Smooth muscle cell (in vitro differentiated cells): ENCODE data around the gene AGK. TPM values are rescaled to one million over a fixed set of nuclear protein-coding genes. Genes with fewer than 3 reads are reported as not detected.

Source experiments
- DNase-seq: peaks from one replicate; lab custom pipeline; 2025; ENCODE audit not compliant: unreplicated experiment; lab: John Stamatoyannopoulos, UW
- H2AFZ ChIP-seq: fragments of 200-600 bp; sonication (generic); 2 replicates; pipeline ENCODE4 v1.6.0; 2016; ENCODE audit warnings: antibody characterized with exemption, low read depth, mild to moderate bottlenecking
- H3F3A ChIP-seq: fragments of 200-600 bp; sonication (generic); 2 replicates; pipeline ENCODE4 v1.6.0; 2017; ENCODE audit warnings: antibody characterized with exemption, low read depth
- H3K27ac ChIP-seq: fragments of 200-600 bp; sonication (generic); 2 replicates; pipeline ENCODE4 v1.5.1; 2016; ENCODE audit warnings: low read depth, mild to moderate bottlenecking
- H3K27me3 ChIP-seq: fragments of 200-600 bp; sonication (generic); 2 replicates; pipeline ENCODE4 v1.6.1; 2016; ENCODE audit warnings: low read depth, mild to moderate bottlenecking
- H3K36me3 ChIP-seq: fragments of 200-600 bp; sonication (generic); 2 replicates; pipeline ENCODE4 v1.5.1; 2016; ENCODE audit warnings: low read depth
- H3K4me1 ChIP-seq: fragments of 200-600 bp; sonication (generic); 2 replicates; pipeline ENCODE4 v1.5.1; 2016; ENCODE audit warnings: low read depth
- H3K4me2 ChIP-seq: fragments of 200-600 bp; sonication (generic); 2 replicates; pipeline ENCODE4 v1.6.0; 2016; ENCODE audit warnings: mild to moderate bottlenecking
- H3K4me3 ChIP-seq: fragments of 200-600 bp; sonication (generic); 2 replicates; pipeline ENCODE4 v1.5.1; 2016; ENCODE audit warnings: mild to moderate bottlenecking
- H3K79me2 ChIP-seq: fragments of 200-600 bp; sonication (generic); 2 replicates; pipeline ENCODE4 v1.6.0; 2016; ENCODE audit warnings: low read depth, mild to moderate bottlenecking
- H3K9ac ChIP-seq: fragments of 200-600 bp; sonication (generic); 2 replicates; pipeline ENCODE4 v1.6.0; 2016; ENCODE audit warnings: low read depth
- H3K9me3 ChIP-seq: fragments of 200-600 bp; sonication (generic); replicated peaks from 2 replicates; pipeline ENCODE4 v1.5.1; 2016; ENCODE audit warnings: low read depth
- H4K20me1 ChIP-seq: fragments of 200-600 bp; sonication (generic); 2 replicates; pipeline ENCODE4 v1.6.0; 2016; ENCODE audit warnings: low read depth
- CTCF ChIP-seq: fragments of 200-600 bp; sonication (generic); IDR thresholded peaks from 2 replicates; pipeline ENCODE4 v1.5.1; 2017; ENCODE audit warnings: borderline replicate concordance, mild to moderate bottlenecking, antibody characterized with exemption; ENCODE audit not compliant: insufficient read depth, poor library complexity, severe bottlenecking
- WGBS: methylation state at CpG from one replicate; pipeline ENCODE4 v1.1.7; 2016; ENCODE audit warnings: low lambda C conversion rate; 5-methylcytosine and 5-hydroxymethylcytosine counted together
- polyA plus RNA-seq: library from polyadenylated mRNA; unstranded; fragments of >200 nt; fragmentation: Nextera tagmentation; extraction: Ambion mirVana; gene quantifications from 2 replicates; pipeline ENCODE4 v1.2.1, GENCODE V29; 2016
- total RNA-seq: library from RNA; depleted of rRNA; stranded (reverse); fragments of >200 nt; gene quantifications from 2 replicates; pipeline ENCODE4 v1.2.3, GENCODE V29; 2014

The AGK gene
- total and polyA plus RNA-seq, 2 experiments from 2014 or later = 22.3 to 32.4 TPM

GRCh38 chr7:141704741-141705140 is 153.5 kb downstream of the AGK start:
- no peaks in the 10 kb centered on the region for H3K9me3 ChIP-seq
- TF ChIP-seq CTCF = no peak
- DNase-seq = no peak
- WGBS = 20% methylated on average over 5 of the region's 5 CpGs
- H3K79me2 ChIP-seq = no peaks in the 10 kb centered on the region
- H3K4me1 ChIP-seq = peaks cover 20% of the 10 kb centered on the region
- H3K27me3 ChIP-seq = no peaks in the 10 kb centered on the region
- H3K27ac ChIP-seq = no peak overlapping the region
- H3K9ac ChIP-seq = no peak overlapping the region
- no peak overlapping the region for H3K4me2 ChIP-seq
- no peaks in the 10 kb centered on the region for H3K36me3 ChIP-seq
- no peak overlapping the region for H3K4me3 ChIP-seq
- peaks cover 4% of the 10 kb centered on the region for H4K20me1 ChIP-seq
- peaks cover 5% of the 10 kb centered on the region for H3F3A ChIP-seq
- no peak overlapping the region for H2AFZ ChIP-seq

Other genes with a start within 250 kb of the AGK start
- 9.3 and 10.3 TPM in 2 replicates for gene DENND11, start 150.8 kb downstream of the AGK start, total RNA-seq
- 3.2 and 3.7 TPM in 2 replicates for gene DENND11, start 150.8 kb downstream of the AGK start, polyA plus RNA-seq
- gene WEE2, start 156.9 kb downstream of the AGK start, total RNA-seq = not detected in 2 replicates
- gene WEE2, start 156.9 kb downstream of the AGK start, polyA plus RNA-seq = not detected in 2 replicates
- gene SSBP1, start 186.9 kb downstream of the AGK start, total RNA-seq = 178 and 255 TPM in 2 replicates
- gene SSBP1, start 186.9 kb downstream of the AGK start, polyA plus RNA-seq = 202 and 225 TPM in 2 replicates
- 0.40 and 0.54 TPM in 2 replicates for gene TAS2R3, start 212.7 kb downstream of the AGK start, total RNA-seq
- not detected in 2 replicates for gene TAS2R3, start 212.7 kb downstream of the AGK start, polyA plus RNA-seq
- gene TAS2R4, start 225.3 kb downstream of the AGK start, total RNA-seq = 1.1 and 1.3 TPM in 2 replicates
- gene TAS2R4, start 225.3 kb downstream of the AGK start, polyA plus RNA-seq = 0.52 TPM in 1 of 2 replicates, not detected in the other
- gene TAS2R5, start 238.8 kb downstream of the AGK start, total RNA-seq = 0.36 and 3.1 TPM in 2 replicates
- gene TAS2R5, start 238.8 kb downstream of the AGK start, polyA plus RNA-seq = not detected in 2 replicates